Measurements from ENCODE around the gene DEDD2. TPM values are rescaled to one million over a fixed set of nuclear protein-coding genes. Genes with fewer than 3 reads are reported as not detected.

The DEDD2 gene
- total RNA-seq, 1 donor from 2014 or later = 20.4 TPM

GRCh38 chr19:42248270-42249148 is 31.0 kb upstream of the DEDD2 start:
- no peak for DNase-seq

- no peak for DNase-seq
These were observed 30.2 kb upstream of the DEDD2 start for GRCh38 chr19:42247640-42248199.

GRCh38 chr19:42246922-42247639 is 29.6 kb upstream of the DEDD2 start:
- no peak for DNase-seq

GRCh38 chr19:42246143-42246921 is 28.9 kb upstream of the DEDD2 start:
- DNase-seq = peak; percentile 69

GRCh38 chr19:42245231-42245630 is 27.8 kb upstream of the DEDD2 start:
- no peak for DNase-seq

- DNase-seq = peak; percentile 91
These were observed 27.1 kb upstream of the DEDD2 start for GRCh38 chr19:42244347-42245220.

GRCh38 chr19:42242512-42243409 is 25.3 kb upstream of the DEDD2 start, which contains the start of gene GSK3A:
Gene GSK3A (minus strand): TSS chr19:42242602. CDS start chr19:42242465, 137 bp downstream.
- DNase-seq = peak; percentile 99

GRCh38 chr19:42242069-42242511 is 24.6 kb upstream of the DEDD2 start:
- DNase-seq = no peak

GRCh38 chr19:42241279-42241678 is 23.8 kb upstream of the DEDD2 start:
- no peak for DNase-seq

GRCh38 chr19:42239544-42240220 is 22.2 kb upstream of the DEDD2 start:
- DNase-seq = no peak

GRCh38 chr19:42235181-42235580 is 17.7 kb upstream of the DEDD2 start:
- no peak for DNase-seq

- no peak for DNase-seq
These were observed 16.9 kb upstream of the DEDD2 start for GRCh38 chr19:42234364-42234763.

GRCh38 chr19:42233678-42234292 is 16.3 kb upstream of the DEDD2 start:
- DNase-seq = no peak

GRCh38 chr19:42233106-42233505 is 15.6 kb upstream of the DEDD2 start:
- no peak for DNase-seq

- no peak for DNase-seq
These were observed 15.0 kb upstream of the DEDD2 start for GRCh38 chr19:42232435-42232834.

- no peak for DNase-seq
These were observed 13.1 kb upstream of the DEDD2 start for GRCh38 chr19:42230571-42230970.

- no peak for DNase-seq
These were observed 12.4 kb upstream of the DEDD2 start for GRCh38 chr19:42229855-42230351.

GRCh38 chr19:42229301-42229854 is 11.9 kb upstream of the DEDD2 start:
- DNase-seq = no peak

Data from occipital lobe (tissue), 2 donors.